Vagina (tissue), 2 donors: ENCODE results near the gene HOXB5. TPM values are rescaled to one million over a fixed set of nuclear protein-coding genes. Genes with fewer than 3 reads are reported as not detected.
A peak's percentile ranks its signal among the peaks of the same experiment; 100 is the strongest.

Experiments used
- DNase-seq, 2 donors: peaks; one replicate each; pipeline ENCODE4 v3.0.0-alpha.2; 2017; ENCODE audit errors: extremely low spot score in 2 of 2
- H3K27ac ChIP-seq: fragments of 200-600 bp; sonication (generic); one replicate; pipeline ENCODE4 v1.5.1; 2019
- H3K27me3 ChIP-seq: fragments of 200-600 bp; sonication (generic); one replicate; pipeline ENCODE4 v1.5.1; 2019
- H3K36me3 ChIP-seq, 2 donors: fragments of 200-600 bp; sonication (generic); one replicate each; pipeline ENCODE4 v1.5.1; 2017 to 2019
- H3K4me1 ChIP-seq: fragments of 200-600 bp; sonication (generic); one replicate; pipeline ENCODE4 v1.5.1; 2019
- H3K4me3 ChIP-seq, 2 donors: fragments of 200-600 bp; sonication (generic); 1 replicate in 1 of 2; 2 replicates in 1 of 2; pipeline ENCODE4 v1.5.1; 2016 to 2019
- H3K9me3 ChIP-seq: fragments of 200-600 bp; sonication (generic); one replicate; pipeline ENCODE4 v1.5.1; 2019
- POLR2A ChIP-seq, 2 donors: fragments of 450-650 bp; IDR thresholded peaks; one replicate each; pipeline ENCODE4 v1.6.1; 2017; ENCODE audit warnings: antibody characterized with exemption in 2 of 2, mild to moderate bottlenecking in 2 of 2, moderate library complexity in 2 of 2
- POLR2AphosphoS5 ChIP-seq, 2 donors: sonication (generic); formaldehyde crosslinking; IDR thresholded peaks; one replicate each; pipeline ENCODE4 v1.9.0; 2017; ENCODE audit warnings: antibody characterized with exemption in 2 of 2, mild to moderate bottlenecking in 2 of 2, low read depth in 1 of 2; ENCODE audit not compliant: insufficient read depth in 1 of 2
- intact Hi-C: fragments of 100-400 bp; cut with DNase I; formaldehyde crosslinking; loops from one replicate; pipeline ENCODE4 v1.15.1; 2023
- total RNA-seq: library from RNA; depleted of rRNA; stranded (reverse); fragments of >200 nt; gene quantifications from one replicate; pipeline ENCODE4 v1.2.3, GENCODE V29; 2016
- TF ChIP-seq, protein P1 (sequence below), 3 experiments: fragments of 450-650 bp in 2 of 3; fragments of 200-600 bp in 1 of 3; sonication (generic) in 1 of 3; IDR thresholded peaks; one replicate each; pipeline ENCODE4 v1.5.1; 2017 to 2019; ENCODE audit warnings: antibody characterized with exemption in 3 of 3, mild to moderate bottlenecking in 2 of 3, moderate library complexity in 2 of 3

The HOXB5 gene
- total RNA-seq, 1 donor from 2014 or later: 0.74 TPM

DNA sequence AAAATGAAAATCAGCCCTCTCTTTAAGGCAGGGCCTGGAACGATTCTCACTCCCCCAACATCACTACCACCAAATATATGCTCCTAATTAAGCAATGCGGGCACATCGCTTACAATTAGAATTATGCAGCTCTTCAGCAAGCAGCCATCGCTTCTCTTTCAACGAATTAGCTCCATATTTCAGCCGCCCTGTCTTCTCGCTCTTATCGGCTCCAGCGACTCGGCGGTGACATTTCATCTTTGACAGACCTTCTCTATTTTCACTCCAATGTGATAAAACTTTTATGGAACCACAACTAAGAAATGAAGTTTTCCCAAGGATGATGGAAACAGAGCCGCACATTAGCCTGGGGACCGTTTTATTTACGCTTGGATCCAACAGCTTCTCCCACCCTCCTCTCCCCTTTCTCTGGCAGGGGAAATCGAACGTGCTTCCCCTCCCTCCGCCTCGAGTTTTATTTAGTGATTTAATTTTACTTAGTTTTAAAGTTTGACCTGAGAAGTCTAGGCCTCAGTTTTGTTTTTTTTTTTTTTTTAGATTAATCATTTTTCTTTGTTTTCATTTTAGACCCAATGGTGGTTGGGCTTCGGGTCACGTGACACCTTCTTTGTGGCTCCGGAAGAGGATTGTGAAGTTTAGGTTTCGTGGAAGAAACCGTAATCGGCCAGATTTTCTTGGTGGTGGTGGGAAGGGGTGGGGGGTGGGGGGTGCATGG, 45.6 kb downstream of the HOXB5 start:
- H3K36me3 ChIP-seq: no peaks in the 10 kb centered on the region
- H3K9me3 ChIP-seq: no peaks in the 10 kb centered on the region
- no peak for DNase-seq
- intact Hi-C loops: no loop called here
- no peaks in the 10 kb centered on the region for H3K27me3 ChIP-seq
- H3K4me3 ChIP-seq: peak overlapping the region; percentile 6 to 17
- H3K27ac ChIP-seq: no peak overlapping the region
- TF ChIP-seq, protein P1, sequence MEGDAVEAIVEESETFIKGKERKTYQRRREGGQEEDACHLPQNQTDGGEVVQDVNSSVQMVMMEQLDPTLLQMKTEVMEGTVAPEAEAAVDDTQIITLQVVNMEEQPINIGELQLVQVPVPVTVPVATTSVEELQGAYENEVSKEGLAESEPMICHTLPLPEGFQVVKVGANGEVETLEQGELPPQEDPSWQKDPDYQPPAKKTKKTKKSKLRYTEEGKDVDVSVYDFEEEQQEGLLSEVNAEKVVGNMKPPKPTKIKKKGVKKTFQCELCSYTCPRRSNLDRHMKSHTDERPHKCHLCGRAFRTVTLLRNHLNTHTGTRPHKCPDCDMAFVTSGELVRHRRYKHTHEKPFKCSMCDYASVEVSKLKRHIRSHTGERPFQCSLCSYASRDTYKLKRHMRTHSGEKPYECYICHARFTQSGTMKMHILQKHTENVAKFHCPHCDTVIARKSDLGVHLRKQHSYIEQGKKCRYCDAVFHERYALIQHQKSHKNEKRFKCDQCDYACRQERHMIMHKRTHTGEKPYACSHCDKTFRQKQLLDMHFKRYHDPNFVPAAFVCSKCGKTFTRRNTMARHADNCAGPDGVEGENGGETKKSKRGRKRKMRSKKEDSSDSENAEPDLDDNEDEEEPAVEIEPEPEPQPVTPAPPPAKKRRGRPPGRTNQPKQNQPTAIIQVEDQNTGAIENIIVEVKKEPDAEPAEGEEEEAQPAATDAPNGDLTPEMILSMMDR (IDR thresholded peaks at IDR 0.05): no peak
- TF ChIP-seq POLR2A (IDR thresholded peaks at IDR 0.05) (no peak), POLR2AphosphoS5 (IDR thresholded peaks at IDR 0.05; ENCODE audit: insufficient read depth in 1 of 2, low read depth in 1 of 2) (no peak)
- H3K4me1 ChIP-seq: peaks cover 32% of the 10 kb centered on the region

DNA sequence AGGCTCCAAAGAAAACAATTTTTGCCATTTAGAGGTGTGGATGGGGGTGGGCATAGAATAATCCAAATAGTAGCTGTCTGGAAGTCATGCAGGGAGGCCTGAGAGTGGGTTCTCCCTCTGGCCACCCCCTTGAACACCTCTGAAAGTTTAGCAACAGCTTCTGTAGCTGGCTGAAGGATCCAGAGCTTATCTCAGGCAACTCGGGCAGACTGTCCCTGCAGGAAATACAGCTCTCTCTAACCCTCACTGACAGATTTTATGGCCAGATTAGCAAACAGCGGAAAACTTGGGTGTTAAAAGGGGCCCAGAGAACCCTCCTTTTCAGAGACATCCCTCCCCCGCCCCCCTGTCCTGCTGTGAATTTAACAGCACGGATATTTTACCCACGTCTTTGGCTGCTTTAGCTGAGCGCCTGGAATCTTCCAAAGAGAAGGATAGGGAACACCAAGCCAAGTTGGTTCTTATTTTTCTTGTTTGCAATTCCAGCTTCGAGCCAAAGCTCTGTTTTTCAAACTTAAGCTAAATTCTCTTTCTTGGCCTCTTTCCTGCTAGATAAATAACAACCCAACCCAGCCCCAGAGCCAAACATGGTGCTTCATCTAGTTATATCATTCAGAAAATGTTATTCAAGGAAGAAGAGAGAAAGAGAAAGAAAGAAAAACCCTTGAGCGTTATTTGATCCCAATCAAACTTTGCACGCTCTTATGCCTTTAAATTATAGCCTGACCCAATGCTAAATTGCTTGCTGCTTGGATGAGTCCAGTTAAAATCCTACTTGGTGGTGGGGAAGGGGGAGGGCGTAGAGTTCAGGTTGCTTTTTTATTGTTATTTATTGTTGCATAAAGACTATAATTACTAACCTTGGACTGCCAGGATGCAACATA, 46.4 kb downstream of the HOXB5 start:
- H3K27ac ChIP-seq: peak overlapping the region; percentile 70
- TF ChIP-seq POLR2AphosphoS5 (IDR thresholded peaks at IDR 0.05; ENCODE audit: insufficient read depth in 1 of 2, low read depth in 1 of 2) (no peak), POLR2A (IDR thresholded peaks at IDR 0.05) (no peak)
- TF ChIP-seq, protein P1 (IDR thresholded peaks at IDR 0.05): no peak
- H3K36me3 ChIP-seq: no peaks in the 10 kb centered on the region
- peak overlapping the region; percentile 6 to 17 for H3K4me3 ChIP-seq
- DNase-seq: no peak
- H3K27me3 ChIP-seq: no peaks in the 10 kb centered on the region
- peaks cover 34% of the 10 kb centered on the region for H3K4me1 ChIP-seq
- H3K9me3 ChIP-seq: no peaks in the 10 kb centered on the region
- intact Hi-C loops: no loop called here

DNA sequence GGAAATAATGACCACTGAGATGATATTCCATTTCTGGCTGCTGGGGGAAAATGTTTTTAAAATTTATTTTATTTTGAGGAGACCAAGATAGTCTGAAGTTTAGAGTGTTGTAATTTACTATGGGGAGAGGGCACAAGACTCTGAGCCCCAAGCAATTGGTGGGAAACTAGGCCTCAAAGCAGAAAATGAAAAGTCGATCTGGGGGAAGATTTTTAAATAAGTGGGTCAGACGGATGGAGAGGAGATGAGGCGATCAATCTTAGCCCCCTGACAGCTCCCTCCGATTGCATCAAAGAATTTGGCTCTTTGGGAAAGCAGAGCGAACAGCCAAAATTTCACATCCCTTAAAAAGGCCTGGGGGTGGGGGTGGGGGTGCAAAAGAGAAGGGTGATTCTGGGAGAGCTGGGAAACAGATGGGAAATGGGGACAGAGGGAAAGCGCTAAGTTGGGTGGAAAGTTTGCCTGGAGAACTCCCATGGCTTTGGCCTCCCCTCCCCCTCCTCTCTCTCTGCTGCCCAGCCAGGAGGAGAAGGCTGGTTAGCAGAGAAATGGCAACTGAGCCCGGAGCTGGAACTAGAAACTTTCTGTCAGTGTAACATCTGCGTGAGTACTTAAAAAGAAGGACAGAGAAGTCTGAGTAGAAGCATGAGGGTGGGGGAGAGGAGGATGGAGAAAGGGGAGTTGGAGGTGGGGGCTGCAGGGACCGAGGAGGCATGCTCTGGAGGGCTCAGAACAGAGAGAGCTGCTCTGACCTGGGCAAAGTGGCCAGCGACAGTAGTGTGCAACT, 47.2 kb downstream of the HOXB5 start:
- Histone ChIP-seq H3K36me3 (no peaks in the 10 kb centered on the region), H3K27me3 (no peaks in the 10 kb centered on the region), H3K4me1 (peaks cover 40% of the 10 kb centered on the region), H3K4me3 (peak overlapping the region; percentile 6 to 17), H3K9me3 (no peaks in the 10 kb centered on the region), H3K27ac (peak overlapping the region; percentile 70)
- intact Hi-C loops: no loop called here
- TF ChIP-seq, protein P1 (IDR thresholded peaks at IDR 0.05): no peak
- TF ChIP-seq POLR2AphosphoS5 (IDR thresholded peaks at IDR 0.05; ENCODE audit: insufficient read depth in 1 of 2, low read depth in 1 of 2): no peak
- TF ChIP-seq POLR2A (IDR thresholded peaks at IDR 0.05): no peak
- DNase-seq: no peak

DNA sequence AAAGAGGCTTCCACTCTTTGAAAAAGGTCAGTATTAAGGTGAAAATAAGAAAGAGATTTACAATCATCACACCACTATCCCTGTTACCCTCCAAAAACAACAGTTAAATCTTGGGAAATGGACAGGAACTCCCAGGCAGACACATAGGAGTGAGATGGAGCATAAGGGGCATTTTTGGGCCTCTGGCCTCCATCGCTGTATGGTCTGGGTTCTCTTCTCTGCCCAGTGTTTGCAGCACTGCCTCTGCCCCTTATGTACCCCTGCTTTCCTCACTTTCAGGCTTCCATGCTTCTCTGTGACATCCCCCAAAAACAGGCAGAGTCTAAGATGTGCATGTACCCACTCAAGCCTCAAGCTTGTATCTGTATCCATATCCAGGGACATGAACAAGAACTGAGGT, 48.0 kb downstream of the HOXB5 start:
- no peaks in the 10 kb centered on the region for H3K36me3 ChIP-seq
- H3K4me3 ChIP-seq: no peak overlapping the region
- H3K27me3 ChIP-seq: no peaks in the 10 kb centered on the region
- H3K27ac ChIP-seq: peak overlapping the region; percentile 95
- no peak for DNase-seq
- H3K4me1 ChIP-seq: peaks cover 47% of the 10 kb centered on the region
- intact Hi-C loops: no loop called here
- no peak for TF ChIP-seq POLR2A (IDR thresholded peaks at IDR 0.05)
- no peak for TF ChIP-seq POLR2AphosphoS5 (IDR thresholded peaks at IDR 0.05; ENCODE audit: insufficient read depth in 1 of 2, low read depth in 1 of 2)
- TF ChIP-seq, protein P1 (IDR thresholded peaks at IDR 0.05): no peak
- H3K9me3 ChIP-seq: no peaks in the 10 kb centered on the region
